ENCODE data around the gene ESYT2. TPM values are rescaled to one million over a fixed set of nuclear protein-coding genes. Genes with fewer than 3 reads are reported as not detected.
"Not testable (repeated sequence)": the region's sequence is repeated elsewhere in the genome, so short reads cannot be mapped to it uniquely, and the experiment has no call there.

Gene ESYT2
- polyA plus RNA-seq, 3 donors, result 14.0 to 24.1 (median 22.0) TPM

GRCh38 chr7:158863611-158864506 is 34.5 kb upstream of the ESYT2 start:
- intact Hi-C loops (cut with micrococcal nuclease), result loop anchor here in 1 of 2 donors (10.0 kb wide), 1 partner anchor 111 kb away; no protein-coding TSS in a partner anchor
- H2AFZ ChIP-seq (ENCODE audit: insufficient read depth, low read depth, low read length, poor library complexity, severe bottlenecking), result peak overlapping the region; percentile 80
- H3K36me3 ChIP-seq (replicated peaks in 1 of 2; ENCODE audit: control insufficient read depth in 1 of 2, insufficient read depth in 2 of 2, low read length in 2 of 2), result no peaks in the 10 kb centered on the region
- peak overlapping the region; percentile 34 to 80 (median 79) for H3K4me3 ChIP-seq (replicated peaks in 1 of 3; ENCODE audit: low read depth in 2 of 3, low read length in 3 of 3)
- H4K20me1 ChIP-seq (ENCODE audit: insufficient read depth, low read length), result no peaks in the 10 kb centered on the region
- peaks cover 5% of the 10 kb centered on the region for H3K79me2 ChIP-seq (ENCODE audit: insufficient read depth, low read length)
- H3K4me3 Mint-ChIP-seq, result peak overlapping the region; percentile 87 to 94
- no peaks in the 10 kb centered on the region for H3K9me3 ChIP-seq (replicated peaks in 1 of 2; ENCODE audit: control insufficient read depth in 1 of 2, insufficient read depth in 1 of 2, low read length in 2 of 2)
- H3K4me1 Mint-ChIP-seq, result peaks cover 12% of the 10 kb centered on the region
- H3K27ac Mint-ChIP-seq, result peak overlapping the region; percentile 68 to 94 (median 86)
- H3K4me2 ChIP-seq (replicated peaks; ENCODE audit: extremely low read depth, low read length, poor library complexity, severe bottlenecking), result peak overlapping the region; percentile 76
- peaks cover 4 to 7% of the 10 kb centered on the region in 2 donors for H3K4me1 ChIP-seq (ENCODE audit: control insufficient read depth in 1 of 2, insufficient read depth in 2 of 2, low read length in 2 of 2)
- H3K36me3 Mint-ChIP-seq, result no peaks in the 10 kb centered on the region
- H3K27me3 Mint-ChIP-seq (ENCODE audit: low read depth in 3 of 3), result peaks cover 2 to 14% (median 6%) of the 10 kb centered on the region in 3 donors
- peak; percentile 18 to 54 (median 26) for DNase-seq
- peak overlapping the region; percentile 51 for H3K9ac ChIP-seq (ENCODE audit: insufficient read depth, low read length, poor library complexity, severe bottlenecking)
- TF ChIP-seq, protein P1, sequence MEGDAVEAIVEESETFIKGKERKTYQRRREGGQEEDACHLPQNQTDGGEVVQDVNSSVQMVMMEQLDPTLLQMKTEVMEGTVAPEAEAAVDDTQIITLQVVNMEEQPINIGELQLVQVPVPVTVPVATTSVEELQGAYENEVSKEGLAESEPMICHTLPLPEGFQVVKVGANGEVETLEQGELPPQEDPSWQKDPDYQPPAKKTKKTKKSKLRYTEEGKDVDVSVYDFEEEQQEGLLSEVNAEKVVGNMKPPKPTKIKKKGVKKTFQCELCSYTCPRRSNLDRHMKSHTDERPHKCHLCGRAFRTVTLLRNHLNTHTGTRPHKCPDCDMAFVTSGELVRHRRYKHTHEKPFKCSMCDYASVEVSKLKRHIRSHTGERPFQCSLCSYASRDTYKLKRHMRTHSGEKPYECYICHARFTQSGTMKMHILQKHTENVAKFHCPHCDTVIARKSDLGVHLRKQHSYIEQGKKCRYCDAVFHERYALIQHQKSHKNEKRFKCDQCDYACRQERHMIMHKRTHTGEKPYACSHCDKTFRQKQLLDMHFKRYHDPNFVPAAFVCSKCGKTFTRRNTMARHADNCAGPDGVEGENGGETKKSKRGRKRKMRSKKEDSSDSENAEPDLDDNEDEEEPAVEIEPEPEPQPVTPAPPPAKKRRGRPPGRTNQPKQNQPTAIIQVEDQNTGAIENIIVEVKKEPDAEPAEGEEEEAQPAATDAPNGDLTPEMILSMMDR (IDR thresholded peaks at IDR 0.05), result no peak
- peaks cover 0 to 10% (median 7%) of the 10 kb centered on the region in 7 donors for H3K9me3 Mint-ChIP-seq
- H3K27me3 ChIP-seq (ENCODE audit: control insufficient read depth in 2 of 2, insufficient read depth in 2 of 2, low read length in 2 of 2), result no peaks in the 10 kb centered on the region
- peak overlapping the region in 1 of 2 donors; percentile 69 for H3K27ac ChIP-seq (ENCODE audit: low read depth in 1 of 2, low read length in 2 of 2)
- WGBS (ENCODE audit: insufficient coverage), result 25% methylated on average over 7 of the region's 45 CpGs

DNA sequence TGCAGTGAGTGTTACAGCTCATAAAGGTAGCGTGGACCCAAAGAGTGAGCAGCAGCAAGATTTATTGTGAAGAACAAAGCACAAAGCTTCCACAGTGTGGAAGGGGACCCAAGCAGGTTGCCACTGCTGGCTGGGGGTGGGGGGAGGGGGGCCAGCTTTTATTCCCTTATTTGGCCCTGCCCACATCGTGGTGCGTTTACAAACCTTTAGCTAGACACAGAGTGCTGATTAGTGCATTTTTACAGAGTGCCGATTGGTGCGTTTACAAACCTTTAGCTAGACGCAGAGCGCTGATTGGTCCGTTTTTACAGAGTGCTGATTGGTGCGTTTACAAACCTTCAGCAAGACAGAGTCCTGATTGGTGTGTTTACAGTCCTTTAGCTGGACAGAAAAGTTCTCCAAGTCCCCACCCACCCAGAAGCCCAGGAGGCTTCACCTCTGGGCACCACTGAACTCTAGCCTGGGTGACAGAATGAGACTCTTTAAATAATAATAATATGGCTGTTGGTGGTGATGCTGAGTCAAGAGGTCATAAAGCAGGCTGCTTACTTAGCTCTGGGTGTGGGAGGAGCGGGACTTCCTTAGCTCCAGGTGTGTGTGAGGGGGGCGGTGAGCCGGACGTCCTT is 33.8 kb upstream of the ESYT2 start:
- intact Hi-C loops (cut with micrococcal nuclease), result loop anchor here in 1 of 2 donors (10.0 kb wide), 1 partner anchor 112 kb away; no protein-coding TSS in a partner anchor
- H3K36me3 ChIP-seq (replicated peaks in 1 of 2; ENCODE audit: control insufficient read depth in 1 of 2, insufficient read depth in 2 of 2, low read length in 2 of 2); H4K20me1 ChIP-seq (ENCODE audit: insufficient read depth, low read length); H3K9ac ChIP-seq (ENCODE audit: insufficient read depth, low read length, poor library complexity, severe bottlenecking); H3K27ac ChIP-seq (ENCODE audit: low read depth in 1 of 2, low read length in 2 of 2); H3K36me3 Mint-ChIP-seq; H3K79me2 ChIP-seq (ENCODE audit: insufficient read depth, low read length); DNase-seq; H3K9me3 ChIP-seq (replicated peaks in 1 of 2; ENCODE audit: control insufficient read depth in 1 of 2, insufficient read depth in 1 of 2, low read length in 2 of 2); H3K4me1 ChIP-seq (ENCODE audit: control insufficient read depth in 1 of 2, insufficient read depth in 2 of 2, low read length in 2 of 2); H3K27me3 ChIP-seq (ENCODE audit: control insufficient read depth in 2 of 2, insufficient read depth in 2 of 2, low read length in 2 of 2): not testable (repeated sequence)
- Mint-ChIP-seq H3K27me3 (ENCODE audit: low read depth in 3 of 3) (peaks cover 2 to 14% (median 6%) of the 10 kb centered on the region in 3 donors), H3K27ac (peak overlapping the region in 6 of 7 donors; percentile 28 to 88 (median 68)), H3K4me3 (peak overlapping the region; percentile 87 to 94), H3K9me3 (peaks cover 0 to 10% (median 7%) of the 10 kb centered on the region in 7 donors), H3K4me1 (peaks cover 13% of the 10 kb centered on the region)
- H3K4me2 ChIP-seq (replicated peaks; ENCODE audit: extremely low read depth, low read length, poor library complexity, severe bottlenecking), result peak overlapping the region; percentile 76
- WGBS (ENCODE audit: insufficient coverage), result 77% methylated on average over 6 of the region's 13 CpGs
- H3K4me3 ChIP-seq (replicated peaks in 1 of 3; ENCODE audit: low read depth in 2 of 3, low read length in 3 of 3), result peak overlapping the region in 2 of 3 experiments; percentile 34 to 79
- H2AFZ ChIP-seq (ENCODE audit: insufficient read depth, low read depth, low read length, poor library complexity, severe bottlenecking), result peak overlapping the region; percentile 80

All from CD14-positive monocyte (primary cell).